ENCODE measurements around the gene TMEM235. TPM values are rescaled to one million over a fixed set of nuclear protein-coding genes. Genes with fewer than 3 reads are reported as not detected.

The TMEM235 gene
- total RNA-seq, 1 experiment from 2014 or later, result not detected

- TF ChIP-seq CTCF (IDR thresholded peaks at IDR 0.05; ENCODE audit: unreplicated experiment), result no peak
- BruUV-seq (replicated peaks), result no TSS peak
- intact Hi-C loops (cut with micrococcal nuclease), result no loop called here
- no peaks in the 10 kb centered on the region for H3K9me3 Mint-ChIP-seq (ENCODE audit: unreplicated experiment)
- H3K36me3 Mint-ChIP-seq (ENCODE audit: insufficient read depth, unreplicated experiment), result no peaks in the 10 kb centered on the region
- no peaks in the 10 kb centered on the region for H3K4me1 Mint-ChIP-seq (ENCODE audit: insufficient read depth, unreplicated experiment)
- POLR2A ChIA-PET, result interaction anchor here (0.6 to 0.7 kb wide), 2 partner anchors 25 to 74 kb away, joined by 3 read pairs; no protein-coding TSS in a partner anchor
- no peaks in the 10 kb centered on the region for H3K27me3 Mint-ChIP-seq (ENCODE audit: insufficient read depth, unreplicated experiment)
- CTCF ChIA-PET, result interaction anchor here (0.7 to 1.0 kb wide), 2 partner anchors 10 to 142 kb away, joined by 3 read pairs; no protein-coding TSS in a partner anchor
- no peak for DNase-seq (ENCODE audit: unreplicated experiment)
- no peak overlapping the region for H3K4me3 Mint-ChIP-seq (ENCODE audit: unreplicated experiment)
- no peak overlapping the region for H3K27ac Mint-ChIP-seq (ENCODE audit: low read depth, unreplicated experiment)
These were observed 48.0 kb downstream of the TMEM235 start for GRCh38 chr17:78279360-78279990.

GRCh38 chr17:78281249-78281845 lies 49.9 kb downstream of the TMEM235 start:
- no peaks in the 10 kb centered on the region for H3K27me3 Mint-ChIP-seq (ENCODE audit: insufficient read depth, unreplicated experiment)
- H3K36me3 Mint-ChIP-seq (ENCODE audit: insufficient read depth, unreplicated experiment), result no peaks in the 10 kb centered on the region
- ChIA-PET CTCF (interaction anchor here (0.7 to 1.6 kb wide), 5 partner anchors 8 to 141 kb away, joined by 3 to 5 read pairs (median 4); no protein-coding TSS in a partner anchor), POLR2A (interaction anchor here (0.7 kb wide), 1 partner anchor 10 kb away, joined by 3 read pairs; no protein-coding TSS in a partner anchor)
- DNase-seq (ENCODE audit: unreplicated experiment), result no peak
- intact Hi-C loops (cut with micrococcal nuclease), result no loop called here
- H3K4me1 Mint-ChIP-seq (ENCODE audit: insufficient read depth, unreplicated experiment), result no peaks in the 10 kb centered on the region
- BruUV-seq (replicated peaks), result no TSS peak
- no peak for TF ChIP-seq CTCF (IDR thresholded peaks at IDR 0.05; ENCODE audit: unreplicated experiment)
- H3K9me3 Mint-ChIP-seq (ENCODE audit: unreplicated experiment), result no peaks in the 10 kb centered on the region
- H3K27ac Mint-ChIP-seq (ENCODE audit: low read depth, unreplicated experiment), result no peak overlapping the region
- H3K4me3 Mint-ChIP-seq (ENCODE audit: unreplicated experiment), result no peak overlapping the region

- intact Hi-C loops (cut with micrococcal nuclease), result no loop called here
- Mint-ChIP-seq H3K27ac (ENCODE audit: low read depth, unreplicated experiment) (no peak overlapping the region), H3K27me3 (ENCODE audit: insufficient read depth, unreplicated experiment) (no peaks in the 10 kb centered on the region), H3K4me3 (ENCODE audit: unreplicated experiment) (no peak overlapping the region), H3K36me3 (ENCODE audit: insufficient read depth, unreplicated experiment) (no peaks in the 10 kb centered on the region), H3K9me3 (ENCODE audit: unreplicated experiment) (no peaks in the 10 kb centered on the region), H3K4me1 (ENCODE audit: insufficient read depth, unreplicated experiment) (no peaks in the 10 kb centered on the region)
- POLR2A ChIA-PET, result interaction anchor here (1.2 kb wide), 1 partner anchor 11 kb away, joined by 3 read pairs; no protein-coding TSS in a partner anchor
- CTCF ChIA-PET, result interaction anchor here (0.6 kb wide), 1 partner anchor 1571 kb away, joined by 3 read pairs; no protein-coding TSS in a partner anchor
- BruUV-seq (replicated peaks), result no TSS peak
- peak; percentile 76 for DNase-seq (ENCODE audit: unreplicated experiment)
- TF ChIP-seq CTCF (IDR thresholded peaks at IDR 0.05; ENCODE audit: unreplicated experiment), result no peak
These were observed 52.7 kb downstream of the TMEM235 start for GRCh38 chr17:78284146-78284545.

- H3K27ac Mint-ChIP-seq (ENCODE audit: low read depth, unreplicated experiment), result no peak overlapping the region
- H3K27me3 Mint-ChIP-seq (ENCODE audit: insufficient read depth, unreplicated experiment), result no peaks in the 10 kb centered on the region
- H3K36me3 Mint-ChIP-seq (ENCODE audit: insufficient read depth, unreplicated experiment), result no peaks in the 10 kb centered on the region
- BruUV-seq (replicated peaks), result no TSS peak
- H3K9me3 Mint-ChIP-seq (ENCODE audit: unreplicated experiment), result no peaks in the 10 kb centered on the region
- intact Hi-C loops (cut with micrococcal nuclease), result loop anchor here (1.0 kb wide), 3 partner anchors 26 to 133 kb away; partner anchors contain the start of gene SOCS3
- CTCF ChIA-PET, result interaction anchor here (0.5 to 3.3 kb wide), 11 partner anchors 8 to 136 kb away, joined by 3 to 20 read pairs (median 5); no protein-coding TSS in a partner anchor
- TF ChIP-seq CTCF (IDR thresholded peaks at IDR 0.05; ENCODE audit: unreplicated experiment), result no peak
- no peak overlapping the region for H3K4me3 Mint-ChIP-seq (ENCODE audit: unreplicated experiment)
- H3K4me1 Mint-ChIP-seq (ENCODE audit: insufficient read depth, unreplicated experiment), result no peaks in the 10 kb centered on the region
- POLR2A ChIA-PET, result interaction anchor here (1.2 to 1.3 kb wide), 2 partner anchors 14 to 133 kb away, joined by 3 to 6 read pairs; no protein-coding TSS in a partner anchor
- no peak for DNase-seq (ENCODE audit: unreplicated experiment)
These were observed 57.6 kb downstream of the TMEM235 start for GRCh38 chr17:78289004-78289403.
